ENCODE results near the gene RIIAD1. TPM values are rescaled to one million over a fixed set of nuclear protein-coding genes. Genes with fewer than 3 reads are reported as not detected.

Gene RIIAD1
- total and polyA plus RNA-seq, 2 donors (not counting 3 experiments of a cell fraction or from before 2014, with no cell fraction given), result not detected

GRCh38 chr1:151773702-151774101 is 52.4 kb downstream of the RIIAD1 start:
- intact Hi-C loops (cut with micrococcal nuclease), result no loop called here
- H3K9me1 ChIP-seq (replicated peaks; ENCODE audit: control insufficient read depth, extremely low read depth, insufficient read depth, low read length), result no peaks in the 10 kb centered on the region
- H3K36me3 ChIP-seq (ENCODE audit: control insufficient read depth in 2 of 2, extremely low read depth in 1 of 2, insufficient read depth in 2 of 2, low read length in 2 of 2), result no peaks in the 10 kb centered on the region
- ChIA-PET POLR2A (no interaction called here), CTCF (no interaction called here)
- no peak overlapping the region for H3K9ac ChIP-seq (replicated peaks; ENCODE audit: extremely low read depth, insufficient read depth, low read length)
- TF ChIP-seq MYC (IDR thresholded peaks at IDR 0.05; ENCODE audit: low read depth, low read length) (no peak), CTCF (IDR thresholded peaks at IDR 0.05; ENCODE audit: extremely low read depth in 1 of 2, insufficient read depth in 1 of 2, low read depth in 1 of 2, low read length in 2 of 2) (no peak), FOS (IDR thresholded peaks at IDR 0.05; ENCODE audit: borderline replicate concordance, insufficient read depth, low read length) (no peak), JUN (IDR thresholded peaks at IDR 0.05; ENCODE audit: borderline replicate concordance, insufficient read depth, insufficient read length, low read depth) (no peak), MAX (IDR thresholded peaks at IDR 0.05; ENCODE audit: insufficient read depth, insufficient read length) (no peak), POLR2AphosphoS5 (IDR thresholded peaks at IDR 0.05; ENCODE audit: insufficient read depth, low read depth, low read length) (no peak), EZH2 (IDR thresholded peaks at IDR 0.05; ENCODE audit: borderline replicate concordance, low read depth, low read length, severe bottlenecking) (no peak), GATA2 (IDR thresholded peaks at IDR 0.05; ENCODE audit: insufficient read depth, insufficient read length, low read depth, low read length) (no peak), POLR2A (IDR thresholded peaks at IDR 0.05; ENCODE audit: low read depth, low read length) (no peak)
- no peak for DNase-seq (ENCODE audit: low read depth, low spot score)
- H3K27ac ChIP-seq (ENCODE audit: insufficient read depth, low read depth, low read length), result no peak overlapping the region
- H3K9me3 ChIP-seq (replicated peaks; ENCODE audit: control insufficient read depth, insufficient read depth, low read length), result no peaks in the 10 kb centered on the region
- no peak overlapping the region for H3K4me2 ChIP-seq (ENCODE audit: insufficient read depth, low read length)
- H2AFZ ChIP-seq (ENCODE audit: low read depth, low read length), result no peak overlapping the region
- H4K20me1 ChIP-seq (replicated peaks; ENCODE audit: control insufficient read depth, extremely low read depth, insufficient read depth, low read length), result no peaks in the 10 kb centered on the region
- no peaks in the 10 kb centered on the region for H3K79me2 ChIP-seq (ENCODE audit: control insufficient read depth, insufficient read depth, low read length)
- no peak for FAIRE-seq
- no TSS peak for BruUV-seq (replicated peaks)
- no peaks in the 10 kb centered on the region for H3K27me3 ChIP-seq (ENCODE audit: control insufficient read depth in 2 of 2, insufficient read depth in 2 of 2, low read length in 2 of 2)
- dilution Hi-C loops (cut with MboI; ENCODE audit: extremely low pct_ligation_motif_present, low sequenced_read_pairs), result no loop called here
- H3K4me3 ChIP-seq (replicated peaks in 1 of 3; ENCODE audit: insufficient read depth in 1 of 3, low read depth in 1 of 3, low read length in 3 of 3), result no peak overlapping the region
- H3K4me1 ChIP-seq (ENCODE audit: control insufficient read depth, extremely low read depth, insufficient read depth, low read length), result no peaks in the 10 kb centered on the region
